Measurements from ENCODE around the gene PAX7. TPM values are rescaled to one million over a fixed set of nuclear protein-coding genes. Genes with fewer than 3 reads are reported as not detected.
"Not testable (repeated sequence)": the region's sequence is repeated elsewhere in the genome, so short reads cannot be mapped to it uniquely, and the experiment has no call there.

Gene PAX7
- total and polyA plus RNA-seq, 5 donors from 2014 or later: not detected

- H3K27me3 Mint-ChIP-seq: peaks cover 4% of the 10 kb centered on the region
These were observed 109.3 kb downstream of the PAX7 start for GRCh38 chr1:18739897-18740296.

DNA sequence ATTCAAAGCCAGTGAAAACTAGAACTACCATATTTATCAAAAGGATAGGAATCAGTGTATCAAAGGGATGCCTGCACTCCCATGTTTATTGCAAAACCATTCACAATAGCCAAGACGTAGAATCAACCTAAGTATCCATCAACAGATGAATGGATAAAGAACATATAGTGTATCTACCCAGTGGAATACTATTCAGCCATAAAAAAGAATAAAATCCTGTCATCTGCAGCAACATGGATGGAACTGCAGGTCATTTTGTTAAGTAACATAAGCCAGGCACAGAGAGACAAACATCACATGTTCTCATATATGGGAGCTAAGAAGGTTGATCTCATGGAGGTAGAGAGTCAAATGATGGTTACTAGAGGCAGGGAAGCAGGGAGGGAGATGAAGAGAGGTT is 110.0 kb downstream of the PAX7 start:
- H3K4me1 ChIP-seq (ENCODE audit: control insufficient read depth, insufficient read depth, low read length, poor library complexity, severe bottlenecking): no peaks in the 10 kb centered on the region
- no peaks in the 10 kb centered on the region for H3K36me3 ChIP-seq (ENCODE audit: control insufficient read depth, insufficient read depth, low read length)
- Mint-ChIP-seq H3K36me3 (no peaks in the 10 kb centered on the region), H3K4me1 (peaks cover 0 to 2% (median 0%) of the 10 kb centered on the region in 4 donors), H3K27me3 (peaks cover 4% of the 10 kb centered on the region), H3K27ac (no peak overlapping the region), H3K9me3 (peaks cover 0 to 3% (median 2%) of the 10 kb centered on the region in 7 donors), H3K4me3 (no peak overlapping the region)
- ATAC-seq (ENCODE audit: low read depth in 2 of 2) (no peak), DNase-seq (no peak)
- H3K4me3 ChIP-seq (ENCODE audit: low read depth, low read length): no peak overlapping the region
- H3K9me3 ChIP-seq (ENCODE audit: control insufficient read depth in 2 of 2, low read length in 2 of 2): no peaks in the 10 kb centered on the region
- no peaks in the 10 kb centered on the region for H3K27me3 ChIP-seq (ENCODE audit: control insufficient read depth, insufficient read depth, low read length)
- H3K27ac ChIP-seq (ENCODE audit: insufficient read depth, low read length, poor library complexity, severe bottlenecking): no peak overlapping the region

More at GRCh38 chr1:18739897-18740296, 109.3 kb downstream of the PAX7 start:
- ATAC-seq (ENCODE audit: low read depth in 2 of 2): no peak
- Histone ChIP-seq H3K27me3 (ENCODE audit: control insufficient read depth, insufficient read depth, low read length) (no peaks in the 10 kb centered on the region), H3K27ac (ENCODE audit: insufficient read depth, low read length, poor library complexity, severe bottlenecking) (no peak overlapping the region), H3K9me3 (ENCODE audit: control insufficient read depth in 2 of 2, low read length in 2 of 2) (no peaks in the 10 kb centered on the region), H3K4me3 (ENCODE audit: low read depth, low read length) (no peak overlapping the region), H3K4me1 (ENCODE audit: control insufficient read depth, insufficient read depth, low read length, poor library complexity, severe bottlenecking) (no peaks in the 10 kb centered on the region), H3K36me3 (ENCODE audit: control insufficient read depth, insufficient read depth, low read length) (no peaks in the 10 kb centered on the region)
- Mint-ChIP-seq H3K9me3 (peaks cover 0 to 3% (median 2%) of the 10 kb centered on the region in 7 donors), H3K4me3 (no peak overlapping the region), H3K27ac (no peak overlapping the region), H3K4me1 (peaks cover 0 to 2% (median 0%) of the 10 kb centered on the region in 4 donors), H3K36me3 (no peaks in the 10 kb centered on the region)
- DNase-seq: no peak

GRCh38 chr1:18743233-18743632 is 112.6 kb downstream of the PAX7 start:
- Histone ChIP-seq H3K27me3 (ENCODE audit: control insufficient read depth, insufficient read depth, low read length) (peaks cover 2% of the 10 kb centered on the region), H3K27ac (ENCODE audit: insufficient read depth, low read length, poor library complexity, severe bottlenecking) (no peak overlapping the region), H3K4me1 (ENCODE audit: control insufficient read depth, insufficient read depth, low read length, poor library complexity, severe bottlenecking) (no peaks in the 10 kb centered on the region), H3K36me3 (ENCODE audit: control insufficient read depth, insufficient read depth, low read length) (no peaks in the 10 kb centered on the region), H3K4me3 (ENCODE audit: low read depth, low read length) (no peak overlapping the region), H3K9me3 (ENCODE audit: control insufficient read depth in 2 of 2, low read length in 2 of 2) (no peaks in the 10 kb centered on the region)
- Mint-ChIP-seq H3K36me3 (no peaks in the 10 kb centered on the region), H3K9me3 (peaks cover 0 to 3% (median 2%) of the 10 kb centered on the region in 7 donors), H3K4me1 (peaks cover 0 to 2% (median 0%) of the 10 kb centered on the region in 4 donors), H3K27ac (no peak overlapping the region), H3K27me3 (no peaks in the 10 kb centered on the region), H3K4me3 (no peak overlapping the region)
- ATAC-seq (ENCODE audit: low read depth in 2 of 2): no peak
- no peak for DNase-seq

DNA sequence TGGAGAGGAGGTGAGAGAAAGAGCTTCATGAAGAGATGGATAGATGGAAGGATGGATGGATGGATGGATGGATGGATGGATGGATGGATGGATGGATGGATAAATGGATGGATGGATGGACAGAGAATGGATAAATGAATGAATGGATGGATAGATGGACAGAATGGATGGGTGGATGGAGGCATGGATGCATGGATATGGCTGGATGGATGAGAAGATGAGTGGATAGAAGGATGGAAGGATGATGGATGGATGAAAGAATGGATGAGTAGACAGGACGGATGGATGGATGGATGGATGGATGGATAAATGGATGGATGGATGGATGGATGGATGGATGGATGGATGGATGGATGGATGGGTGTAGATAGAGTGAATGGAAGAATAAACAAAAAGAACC is 113.7 kb downstream of the PAX7 start:
- H3K27me3 ChIP-seq (ENCODE audit: control insufficient read depth, insufficient read depth, low read length); H3K27me3 Mint-ChIP-seq; H3K36me3 ChIP-seq (ENCODE audit: control insufficient read depth, insufficient read depth, low read length); H3K27ac Mint-ChIP-seq; ATAC-seq (ENCODE audit: low read depth in 2 of 2); H3K4me1 Mint-ChIP-seq; H3K4me3 Mint-ChIP-seq; H3K4me3 ChIP-seq (ENCODE audit: low read depth, low read length); H3K9me3 Mint-ChIP-seq; H3K4me1 ChIP-seq (ENCODE audit: control insufficient read depth, insufficient read depth, low read length, poor library complexity, severe bottlenecking); H3K36me3 Mint-ChIP-seq; H3K9me3 ChIP-seq (ENCODE audit: control insufficient read depth in 2 of 2, low read length in 2 of 2); H3K27ac ChIP-seq (ENCODE audit: insufficient read depth, low read length, poor library complexity, severe bottlenecking); DNase-seq: not testable (repeated sequence)

DNA sequence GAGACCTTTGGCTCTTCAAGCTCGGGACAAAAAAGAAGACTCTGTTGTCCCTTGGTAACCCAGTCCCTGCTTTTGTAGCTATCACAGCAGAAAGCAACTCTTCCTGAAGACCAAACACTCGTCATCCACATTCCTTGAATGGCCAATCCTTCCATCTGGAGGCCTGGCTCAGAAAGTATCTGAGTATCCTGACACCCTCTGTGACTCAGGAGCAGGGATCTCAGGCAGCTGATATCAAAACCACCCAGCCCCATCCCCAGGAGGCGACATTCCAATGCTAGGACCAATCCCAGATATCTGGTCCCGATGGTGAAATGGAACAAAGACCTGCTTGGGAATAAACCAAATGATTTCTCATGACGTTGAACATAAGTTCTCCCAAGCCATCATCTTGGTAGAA is 116.3 kb downstream of the PAX7 start:
- Mint-ChIP-seq H3K27ac (no peak overlapping the region), H3K4me1 (peaks cover 0 to 2% (median 0%) of the 10 kb centered on the region in 4 donors), H3K9me3 (peaks cover 0 to 6% (median 3%) of the 10 kb centered on the region in 7 donors), H3K36me3 (no peaks in the 10 kb centered on the region), H3K4me3 (no peak overlapping the region), H3K27me3 (no peaks in the 10 kb centered on the region)
- DNase-seq: no peak
- H3K27ac ChIP-seq (ENCODE audit: insufficient read depth, low read length, poor library complexity, severe bottlenecking): no peak overlapping the region
- no peaks in the 10 kb centered on the region for H3K4me1 ChIP-seq (ENCODE audit: control insufficient read depth, insufficient read depth, low read length, poor library complexity, severe bottlenecking)
- ATAC-seq (ENCODE audit: low read depth in 2 of 2): no peak
- H3K27me3 ChIP-seq (ENCODE audit: control insufficient read depth, insufficient read depth, low read length): peaks cover 5% of the 10 kb centered on the region
- no peak overlapping the region for H3K4me3 ChIP-seq (ENCODE audit: low read depth, low read length)
- peaks cover 0 to 3% of the 10 kb centered on the region in 2 experiments for H3K9me3 ChIP-seq (ENCODE audit: control insufficient read depth in 2 of 2, low read length in 2 of 2)
- H3K36me3 ChIP-seq (ENCODE audit: control insufficient read depth, insufficient read depth, low read length): no peaks in the 10 kb centered on the region

DNA sequence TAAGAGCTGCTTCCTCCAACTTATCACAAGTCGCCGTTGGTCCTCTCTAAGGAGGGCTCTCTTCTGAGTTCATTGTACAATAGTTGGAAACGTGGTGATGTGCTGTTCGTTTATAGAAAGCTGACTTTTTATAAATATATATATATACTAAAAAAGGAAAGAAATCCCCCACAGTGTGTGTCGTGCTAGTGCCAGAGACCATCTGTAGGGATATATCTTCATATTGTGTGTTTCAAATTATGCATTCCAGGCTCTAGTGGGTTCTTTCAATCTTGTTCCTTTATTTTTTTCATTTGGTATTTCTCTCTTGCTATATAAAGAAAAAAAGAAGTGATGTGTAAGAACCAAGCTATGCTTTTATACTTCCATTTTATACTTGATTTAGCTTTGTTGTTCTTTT is 117.0 kb downstream of the PAX7 start:
- Mint-ChIP-seq H3K9me3 (peaks cover 0 to 6% (median 3%) of the 10 kb centered on the region in 7 donors), H3K27me3 (no peaks in the 10 kb centered on the region), H3K4me3 (no peak overlapping the region), H3K27ac (no peak overlapping the region), H3K36me3 (no peaks in the 10 kb centered on the region), H3K4me1 (peaks cover 0 to 2% (median 0%) of the 10 kb centered on the region in 4 donors)
- Histone ChIP-seq H3K9me3 (ENCODE audit: control insufficient read depth in 2 of 2, low read length in 2 of 2) (peaks cover 0 to 3% of the 10 kb centered on the region in 2 experiments), H3K27me3 (ENCODE audit: control insufficient read depth, insufficient read depth, low read length) (peaks cover 6% of the 10 kb centered on the region), H3K27ac (ENCODE audit: insufficient read depth, low read length, poor library complexity, severe bottlenecking) (no peak overlapping the region), H3K4me3 (ENCODE audit: low read depth, low read length) (no peak overlapping the region), H3K36me3 (ENCODE audit: control insufficient read depth, insufficient read depth, low read length) (no peaks in the 10 kb centered on the region), H3K4me1 (ENCODE audit: control insufficient read depth, insufficient read depth, low read length, poor library complexity, severe bottlenecking) (no peaks in the 10 kb centered on the region)
- no peak for ATAC-seq (ENCODE audit: low read depth in 2 of 2)
- no peak for DNase-seq

- ATAC-seq (ENCODE audit: low read depth in 2 of 2) (no peak), DNase-seq (no peak)
- H3K9me3 ChIP-seq (ENCODE audit: control insufficient read depth in 2 of 2, low read length in 2 of 2): peaks cover 0 to 3% of the 10 kb centered on the region in 2 experiments
- Mint-ChIP-seq H3K9me3 (peaks cover 0 to 9% (median 1%) of the 10 kb centered on the region in 7 donors), H3K27me3 (no peaks in the 10 kb centered on the region), H3K4me1 (peaks cover 0 to 2% (median 0%) of the 10 kb centered on the region in 4 donors), H3K27ac (no peak overlapping the region), H3K36me3 (no peaks in the 10 kb centered on the region), H3K4me3 (no peak overlapping the region)
- H3K27ac ChIP-seq (ENCODE audit: insufficient read depth, low read length, poor library complexity, severe bottlenecking): no peak overlapping the region
- no peaks in the 10 kb centered on the region for H3K4me1 ChIP-seq (ENCODE audit: control insufficient read depth, insufficient read depth, low read length, poor library complexity, severe bottlenecking)
- no peaks in the 10 kb centered on the region for H3K36me3 ChIP-seq (ENCODE audit: control insufficient read depth, insufficient read depth, low read length)
- H3K4me3 ChIP-seq (ENCODE audit: low read depth, low read length): no peak overlapping the region
- peaks cover 10% of the 10 kb centered on the region for H3K27me3 ChIP-seq (ENCODE audit: control insufficient read depth, insufficient read depth, low read length)
These were observed 117.8 kb downstream of the PAX7 start for GRCh38 chr1:18748435-18748834.

- Histone ChIP-seq H3K36me3 (ENCODE audit: control insufficient read depth, insufficient read depth, low read length) (no peaks in the 10 kb centered on the region), H3K27me3 (ENCODE audit: control insufficient read depth, insufficient read depth, low read length) (peaks cover 13% of the 10 kb centered on the region), H3K4me1 (ENCODE audit: control insufficient read depth, insufficient read depth, low read length, poor library complexity, severe bottlenecking) (no peaks in the 10 kb centered on the region), H3K4me3 (ENCODE audit: low read depth, low read length) (no peak overlapping the region), H3K9me3 (ENCODE audit: control insufficient read depth in 2 of 2, low read length in 2 of 2) (peaks cover 0 to 4% of the 10 kb centered on the region in 2 experiments), H3K27ac (ENCODE audit: insufficient read depth, low read length, poor library complexity, severe bottlenecking) (no peak overlapping the region)
- H3K27ac Mint-ChIP-seq: no peak overlapping the region
- ATAC-seq (ENCODE audit: low read depth in 2 of 2): no peak
- no peaks in the 10 kb centered on the region for H3K27me3 Mint-ChIP-seq
- H3K4me3 Mint-ChIP-seq: no peak overlapping the region
- peaks cover 0 to 18% (median 4%) of the 10 kb centered on the region in 7 donors for H3K9me3 Mint-ChIP-seq
- DNase-seq: no peak
- H3K4me1 Mint-ChIP-seq: no peaks in the 10 kb centered on the region
- H3K36me3 Mint-ChIP-seq: no peaks in the 10 kb centered on the region
These were observed 118.9 kb downstream of the PAX7 start for GRCh38 chr1:18749569-18749968.
